NCI-H2227 (cell line): Measurements from ENCODE around the gene ANKRD11.
"Not testable (repeated sequence)": the region's sequence is repeated elsewhere in the genome, so short reads cannot be mapped to it uniquely, and the experiment has no call there.

Experiments
- DNase-seq: peaks from one replicate; lab custom pipeline; 2025; ENCODE audit not compliant: unreplicated experiment; lab: John Stamatoyannopoulos, UW

The ANKRD11 gene

DNA sequence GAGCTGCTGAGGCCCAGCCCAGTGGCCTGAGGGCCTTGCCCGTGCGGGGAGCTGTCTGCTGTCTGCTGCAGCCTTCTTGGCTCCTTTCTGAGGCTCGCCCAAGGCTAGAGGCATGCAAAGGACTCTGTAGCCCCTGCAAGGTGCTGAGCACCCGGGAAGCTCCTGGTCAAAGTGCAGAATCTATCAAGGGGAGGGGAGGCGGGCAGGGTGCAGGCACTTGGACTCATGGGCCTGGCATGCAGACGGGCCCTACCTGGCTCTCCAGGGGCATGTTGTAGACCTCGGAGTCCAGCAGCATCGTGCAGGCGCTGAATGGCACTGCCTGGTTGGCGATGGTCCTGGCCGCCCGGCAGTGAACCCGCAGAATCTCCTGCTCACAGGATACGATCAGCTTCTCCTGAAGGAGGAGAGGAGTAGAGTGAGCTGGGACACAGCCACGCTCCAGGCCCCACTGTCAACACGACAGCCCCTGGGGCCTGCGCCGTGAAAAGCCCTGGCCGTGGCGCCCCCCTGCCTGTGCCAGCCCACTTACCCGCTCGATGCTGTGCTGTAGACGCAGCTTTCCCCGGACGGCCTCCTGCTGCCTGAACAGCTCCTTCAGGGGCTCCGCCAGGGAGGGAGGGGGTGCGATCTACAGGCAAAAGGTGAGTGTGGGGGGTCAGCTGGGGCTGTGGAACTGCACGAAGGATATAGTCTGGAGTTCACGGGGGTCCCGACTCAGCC lies 215.6 kb downstream of the ANKRD11 start:
- DNase-seq, result no peak

DNA sequence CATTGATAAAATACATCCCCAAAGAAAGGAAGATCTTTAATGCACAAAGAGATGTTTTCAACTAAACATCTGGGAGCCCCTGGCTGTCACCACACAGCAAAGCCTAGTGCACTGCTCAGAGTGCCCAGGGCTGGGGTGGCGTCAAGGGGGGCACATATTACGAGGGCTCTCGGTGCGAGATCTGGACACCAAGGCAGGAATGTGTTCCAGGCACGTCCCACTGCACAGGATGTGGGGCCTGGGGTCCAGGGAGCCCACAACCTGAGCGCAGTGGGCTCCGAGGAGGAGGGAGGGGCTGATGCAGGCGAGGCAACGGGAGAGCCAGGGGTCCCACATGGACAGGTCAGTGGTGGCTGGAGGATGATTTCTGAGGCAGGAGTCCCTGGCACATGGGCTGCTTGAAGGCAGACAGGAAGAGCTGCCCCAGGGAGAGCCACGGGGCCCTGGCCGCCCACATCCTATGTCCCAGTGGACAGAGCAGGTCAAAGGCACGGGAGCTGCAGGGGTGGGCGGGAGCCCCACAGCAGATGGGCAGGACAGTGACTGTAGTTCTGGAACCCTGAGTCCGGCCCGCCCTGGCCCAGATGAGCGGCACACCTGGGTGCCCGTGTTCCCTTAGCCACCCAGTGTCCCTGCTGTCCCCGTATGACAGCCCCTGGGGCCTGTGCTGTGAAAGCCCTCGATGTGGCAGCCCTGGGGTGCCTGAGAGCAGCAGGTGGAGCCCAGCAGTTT lies 216.5 kb downstream of the ANKRD11 start:
- no peak for DNase-seq

DNA sequence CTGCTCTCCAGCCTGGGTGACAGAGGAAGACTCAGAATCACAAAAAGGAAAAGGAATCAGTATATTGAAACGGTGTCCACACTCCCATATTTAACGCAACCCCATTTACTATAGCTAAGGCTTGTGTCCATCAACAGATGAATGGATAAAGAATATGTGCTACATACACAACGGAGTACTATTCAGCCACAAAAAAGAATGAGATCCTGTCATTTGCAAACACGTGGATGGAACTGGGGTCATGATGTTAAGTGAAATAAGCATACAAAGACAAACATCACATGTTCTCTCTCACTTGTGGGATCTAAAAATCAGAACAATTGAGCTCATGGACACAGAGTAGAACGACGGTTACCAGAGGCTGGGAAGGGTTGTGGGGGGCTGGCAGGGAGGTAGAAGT lies 217.7 kb downstream of the ANKRD11 start:
- no peak for DNase-seq

DNA sequence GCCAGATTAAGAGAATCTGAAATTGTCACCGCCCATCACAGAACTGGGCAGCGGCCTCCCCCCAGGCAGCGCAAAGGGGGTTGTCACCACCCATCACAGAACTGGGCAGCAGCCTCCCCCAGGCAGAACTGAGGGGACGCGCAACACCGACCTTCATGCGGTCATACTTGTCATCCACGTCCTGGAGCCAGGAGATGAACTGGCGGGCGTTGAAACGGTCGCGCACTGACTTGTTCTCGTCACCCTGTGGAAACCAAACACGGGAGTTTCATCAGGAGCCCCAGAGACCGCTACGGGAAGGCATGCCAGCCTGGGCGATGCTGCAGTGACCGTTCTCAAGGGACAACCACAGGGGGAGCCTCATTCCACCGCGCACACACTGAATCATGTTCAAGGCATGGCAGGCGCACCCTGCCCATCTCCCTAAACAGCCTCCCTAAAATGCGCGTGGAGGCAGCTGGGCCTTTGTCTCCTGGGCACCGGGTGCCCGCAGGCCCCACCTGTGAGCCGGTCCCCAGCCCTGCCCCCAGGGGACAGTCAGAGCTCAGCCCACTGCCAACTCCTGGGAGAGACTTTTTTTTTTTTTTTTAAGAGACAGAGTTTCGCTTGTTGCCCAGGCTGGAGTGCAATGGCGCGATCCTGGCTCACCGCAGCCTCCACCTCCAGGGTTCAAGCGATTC lies 219.6 kb downstream of the ANKRD11 start:
- no peak for DNase-seq

DNA sequence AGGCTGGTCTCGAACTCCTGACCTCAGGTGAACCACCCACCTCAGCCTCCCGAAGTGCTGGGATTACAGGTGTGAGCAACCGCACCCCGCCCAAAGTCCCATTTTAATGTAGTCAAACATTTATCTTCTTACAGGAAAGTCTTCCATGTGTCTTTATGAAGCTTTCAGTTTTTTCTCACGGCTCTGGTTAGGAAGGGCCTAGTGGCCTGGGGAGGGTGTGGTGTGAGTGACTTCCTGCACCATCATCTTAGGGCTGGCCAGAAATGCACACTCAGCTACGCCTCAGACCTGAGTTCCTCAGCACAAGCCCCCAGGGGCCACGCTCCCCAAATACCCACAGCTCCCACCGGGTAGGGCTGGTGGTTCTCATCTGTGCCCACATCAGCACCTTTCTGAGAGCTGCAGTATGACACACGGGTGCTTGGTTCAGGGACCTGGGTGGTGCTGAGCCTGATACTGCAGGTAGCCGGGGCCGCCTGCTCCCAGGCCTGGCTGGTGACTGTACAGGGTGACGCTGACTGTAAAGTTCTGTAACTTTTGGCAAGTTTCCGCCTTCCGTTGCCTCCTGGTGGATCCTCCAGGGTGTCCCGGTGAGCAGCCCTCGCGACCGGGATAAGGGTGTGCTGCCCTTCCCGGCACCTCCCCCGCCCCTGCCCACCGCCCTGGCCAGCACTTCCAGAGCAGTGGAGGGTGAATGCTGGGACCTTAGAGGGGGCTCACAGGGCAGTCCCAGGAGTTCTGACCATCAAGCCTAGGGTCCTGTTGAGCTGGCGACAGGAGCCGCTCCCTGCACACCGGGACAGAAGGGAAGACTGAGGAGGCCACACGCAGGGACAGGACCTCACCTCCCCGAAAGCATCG lies 220.3 kb downstream of the ANKRD11 start:
- no peak for DNase-seq

DNA sequence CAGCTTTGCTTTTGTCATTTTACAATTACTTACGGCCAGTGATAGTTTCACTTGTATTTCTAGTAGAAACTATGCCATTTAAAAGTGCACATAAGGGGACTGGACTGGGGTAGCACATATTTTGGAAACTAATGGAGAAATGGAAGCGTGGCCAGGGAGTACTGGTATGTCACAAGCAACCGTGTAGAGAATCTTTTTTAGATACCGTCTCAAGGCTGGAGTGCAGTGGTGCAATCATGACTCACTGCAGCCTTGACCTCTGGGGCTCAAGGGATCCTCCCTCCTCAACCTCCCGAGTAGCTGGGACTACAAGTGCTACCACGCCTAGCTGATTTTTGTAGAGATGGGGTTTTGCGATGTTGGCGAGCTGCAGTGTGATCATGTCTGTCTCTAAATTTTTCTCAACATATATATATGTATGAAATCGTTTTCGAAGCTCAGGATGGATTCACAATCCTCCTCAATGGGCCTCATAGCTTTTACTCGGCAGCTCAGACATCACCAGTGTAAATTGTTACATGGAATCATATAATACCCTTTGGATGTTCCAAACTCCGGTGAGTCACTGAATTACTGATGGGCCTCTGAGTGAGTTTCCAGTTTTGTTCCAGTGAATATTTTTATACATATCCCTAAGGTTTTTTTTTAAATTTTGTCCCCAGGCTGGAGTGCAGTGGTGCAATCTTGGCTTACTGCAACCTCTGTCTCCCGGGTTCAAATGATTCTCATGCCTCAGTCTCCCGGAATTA lies 221.2 kb downstream of the ANKRD11 start:
- no peak for DNase-seq

DNA sequence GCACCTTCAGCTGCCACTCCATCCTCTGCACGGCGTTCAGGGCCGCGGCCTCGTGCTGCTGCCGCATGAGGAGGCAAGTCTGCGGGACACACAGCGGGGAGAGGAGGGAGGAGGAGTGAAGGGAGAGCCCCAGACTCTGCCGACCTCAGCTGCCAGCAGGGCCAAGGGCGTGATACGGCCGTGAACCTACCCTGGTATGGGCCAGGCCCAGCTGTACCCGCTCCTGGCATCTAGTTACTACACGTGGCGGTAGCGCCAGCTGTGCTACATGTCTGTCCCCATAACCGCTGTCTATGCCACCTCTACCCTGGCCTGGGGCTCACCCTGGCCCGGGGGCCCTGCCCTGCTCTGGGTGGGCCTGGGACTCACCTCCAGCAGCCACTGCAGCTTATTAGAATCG lies 221.8 kb downstream of the ANKRD11 start:
- DNase-seq, result no peak

DNA sequence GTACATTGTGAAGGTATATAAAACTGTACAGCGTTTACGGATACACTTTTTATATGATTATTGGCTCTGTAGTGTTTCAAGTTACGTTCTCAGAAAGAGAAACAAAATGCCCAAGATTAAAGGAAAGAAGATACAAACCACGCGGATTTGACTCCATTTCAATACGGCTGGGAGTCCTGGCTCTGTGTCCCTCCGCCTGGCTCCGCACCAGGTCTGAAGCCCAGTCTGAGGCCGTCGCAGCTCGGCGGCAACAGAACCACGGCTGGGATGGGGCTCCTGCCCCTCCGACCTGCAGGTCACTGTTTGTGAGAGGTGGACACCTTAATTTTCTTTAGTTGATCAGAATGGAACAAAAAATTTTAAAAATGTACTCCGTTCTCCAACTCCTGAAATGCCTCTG lies 222.6 kb downstream of the ANKRD11 start:
- not testable (repeated sequence) for DNase-seq

DNA sequence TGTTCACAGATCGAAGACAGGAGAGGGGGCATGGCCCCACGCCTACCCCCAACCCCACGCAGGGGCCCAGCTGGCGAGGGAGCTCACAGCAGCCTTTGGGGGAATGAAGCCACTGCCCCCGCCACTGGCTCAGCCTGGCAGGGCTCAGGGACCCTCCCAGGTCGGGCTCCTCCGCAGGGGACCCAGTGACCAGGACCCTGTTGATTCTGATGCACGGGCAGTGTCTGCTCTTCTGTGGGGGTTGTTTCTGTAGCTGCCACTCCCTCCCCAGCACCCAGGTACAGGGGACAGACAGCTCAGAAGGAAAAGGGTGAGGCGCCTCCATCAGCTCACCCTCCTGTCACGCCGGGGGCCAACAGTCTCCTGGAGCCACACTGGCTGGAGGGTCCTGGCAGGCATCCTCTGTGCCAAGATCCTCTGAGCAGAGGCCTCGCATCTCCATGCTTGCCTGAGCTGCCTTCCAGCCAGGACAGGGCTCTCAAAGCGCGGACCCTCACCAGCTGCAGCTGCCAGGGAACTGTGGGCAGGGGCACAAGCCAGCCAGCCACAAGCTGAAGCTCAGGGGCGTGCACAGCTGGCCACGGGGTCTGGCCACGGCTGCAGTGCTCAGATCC lies 223.7 kb downstream of the ANKRD11 start:
- no peak for DNase-seq

DNA sequence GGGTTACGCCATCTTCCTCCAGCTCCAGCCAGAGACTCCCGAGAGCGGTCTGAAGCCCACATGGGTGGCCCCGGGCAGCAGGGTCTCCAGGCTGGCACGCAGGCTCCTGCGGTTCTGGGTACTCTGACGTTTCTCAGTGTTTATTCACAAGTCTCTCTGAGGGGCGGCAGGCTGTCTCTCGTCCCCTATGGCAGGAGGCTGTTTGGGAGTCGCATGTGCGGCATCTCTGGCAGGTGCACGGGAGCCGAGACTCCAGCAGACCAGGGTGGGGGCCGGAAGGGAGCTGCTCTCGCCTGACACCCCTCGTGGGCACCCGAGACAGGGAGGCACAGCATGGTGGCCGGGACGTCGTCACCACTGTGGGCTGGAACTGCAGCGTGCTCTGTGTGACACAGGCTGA lies 224.7 kb downstream of the ANKRD11 start:
- DNase-seq, result no peak

DNA sequence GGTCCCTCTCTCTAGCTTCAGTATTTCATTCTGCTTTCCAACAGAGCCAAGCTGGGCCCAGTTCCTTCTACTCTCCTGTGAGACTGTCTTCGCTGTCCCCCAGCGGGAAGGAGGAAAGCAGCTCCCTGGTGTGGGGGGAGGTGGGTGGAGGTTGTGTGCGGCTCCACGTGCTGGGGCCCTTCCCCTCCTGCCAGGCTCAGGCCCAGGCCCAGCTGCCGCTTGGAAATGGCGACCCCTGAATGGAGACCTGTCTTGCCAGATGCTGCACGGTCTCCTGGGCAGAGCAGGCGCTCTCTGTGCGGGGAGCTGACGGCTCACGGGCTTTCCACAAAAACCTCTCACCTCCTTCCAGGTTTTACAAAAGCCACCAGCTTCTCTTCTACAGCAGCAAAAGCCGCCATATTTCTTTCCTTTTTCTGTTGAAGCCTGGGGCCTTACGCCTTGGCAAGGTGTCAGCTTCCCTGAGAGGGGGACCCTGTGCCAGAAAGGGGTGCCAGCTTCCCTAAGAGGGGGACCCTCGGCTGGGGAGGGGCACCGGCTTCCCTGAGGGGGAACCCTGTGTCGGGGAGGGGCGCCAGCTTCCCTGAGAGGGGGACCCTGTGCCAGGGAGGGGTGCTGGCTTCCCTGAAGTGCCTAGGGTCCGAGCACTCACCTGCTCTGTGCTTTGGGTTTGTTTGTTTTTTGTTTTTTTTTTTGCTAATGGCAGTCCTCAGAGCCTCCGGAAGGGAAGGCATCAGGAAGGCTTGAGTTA lies 225.4 kb downstream of the ANKRD11 start:
- DNase-seq, result no peak

DNA sequence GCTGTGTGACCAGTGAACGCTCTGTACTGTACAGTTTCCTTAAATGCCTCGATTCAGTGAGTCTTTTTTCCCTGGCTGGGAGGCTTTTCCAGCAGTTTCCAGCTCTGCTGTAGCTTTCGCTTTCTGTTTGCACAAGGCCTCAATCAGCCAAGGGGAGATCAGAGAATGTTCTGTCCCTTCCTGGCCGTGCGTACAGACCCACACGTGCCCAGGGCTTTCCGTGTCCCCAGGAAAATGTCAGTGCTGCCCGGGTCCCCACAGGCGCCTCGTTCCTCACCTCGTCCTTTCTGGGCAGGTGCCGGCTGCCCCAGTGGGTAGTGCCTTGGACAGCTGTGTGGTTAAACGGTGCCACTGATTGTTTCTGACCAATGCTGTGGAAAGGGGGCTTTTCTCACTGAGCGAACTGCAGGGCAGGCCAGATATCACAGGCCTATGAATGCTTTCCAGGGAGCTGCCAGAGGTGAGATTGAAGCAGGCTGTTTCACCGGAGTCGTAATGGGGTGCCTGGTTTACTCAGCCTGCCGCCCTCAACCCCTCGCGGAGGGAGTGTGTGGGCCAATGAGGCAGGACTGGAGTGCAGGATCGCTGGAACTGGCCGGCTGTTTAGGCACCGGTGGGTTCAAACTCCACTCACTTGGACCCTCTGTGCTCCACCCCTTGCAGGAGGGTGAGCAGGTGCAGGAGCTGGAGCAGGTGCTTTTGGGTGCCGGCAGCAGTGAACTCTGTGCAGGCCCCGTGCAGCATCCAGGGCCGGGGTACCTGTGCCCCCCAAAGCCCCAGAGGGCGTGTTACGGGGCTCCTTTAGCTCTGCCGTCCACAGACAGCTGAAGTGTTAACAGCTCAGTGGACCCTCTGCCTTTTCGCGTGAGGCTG lies 228.4 kb downstream of the ANKRD11 start:
- no peak for DNase-seq

DNA sequence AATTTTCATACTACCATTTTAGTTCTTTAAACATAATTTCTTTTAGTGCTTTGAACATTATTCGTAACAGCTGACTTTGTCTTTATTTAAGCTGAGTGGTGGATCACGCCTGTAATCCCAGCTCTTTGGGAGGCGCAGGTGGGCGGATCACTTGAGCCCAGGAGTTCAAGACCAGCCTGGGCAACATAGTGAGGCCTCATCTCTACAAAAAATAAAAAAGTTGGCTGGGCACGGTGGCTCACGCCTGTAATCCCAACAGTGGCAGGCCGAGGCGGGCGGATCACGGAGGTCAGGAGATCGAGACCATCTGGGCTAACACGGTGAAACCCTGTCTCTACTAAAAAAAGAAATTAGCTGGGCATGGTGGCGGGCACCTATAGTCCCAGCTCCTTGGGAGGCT lies 230.5 kb downstream of the ANKRD11 start:
- DNase-seq, result not testable (repeated sequence)

DNA sequence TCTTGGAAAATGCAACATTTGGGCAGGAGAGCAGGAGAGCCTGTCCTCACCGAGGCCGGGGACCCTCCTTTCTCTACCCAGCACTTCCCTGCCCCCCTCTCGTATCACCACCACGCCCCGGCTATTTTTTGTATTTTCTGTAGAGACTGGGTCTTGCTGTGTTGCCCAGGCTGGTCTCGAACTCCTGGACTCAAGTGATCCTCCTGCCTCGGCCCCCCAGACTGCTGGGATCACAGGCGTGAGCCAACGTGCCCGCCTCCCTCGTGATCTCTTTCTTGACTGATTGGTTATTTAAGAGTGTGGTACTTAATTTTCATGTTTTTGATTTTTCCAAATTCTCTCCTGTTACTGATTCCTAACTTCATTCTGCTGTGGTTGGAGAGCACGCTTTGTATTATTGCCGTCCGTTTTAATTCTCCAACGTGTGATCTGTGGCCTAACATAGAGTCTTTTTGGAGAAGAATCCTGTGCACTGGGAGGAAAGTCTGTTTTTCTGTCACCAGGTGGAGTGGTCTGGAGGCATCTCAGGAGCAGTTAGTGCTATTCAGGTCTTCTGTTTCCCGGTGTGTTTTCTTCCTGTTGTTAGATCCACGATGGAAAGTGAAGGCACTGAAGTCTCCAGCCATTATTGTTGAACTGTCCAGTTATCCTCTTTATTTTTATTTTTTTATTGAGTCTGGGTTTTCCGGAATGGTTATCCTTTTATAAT lies 232.4 kb downstream of the ANKRD11 start:
- DNase-seq, result no peak

DNA sequence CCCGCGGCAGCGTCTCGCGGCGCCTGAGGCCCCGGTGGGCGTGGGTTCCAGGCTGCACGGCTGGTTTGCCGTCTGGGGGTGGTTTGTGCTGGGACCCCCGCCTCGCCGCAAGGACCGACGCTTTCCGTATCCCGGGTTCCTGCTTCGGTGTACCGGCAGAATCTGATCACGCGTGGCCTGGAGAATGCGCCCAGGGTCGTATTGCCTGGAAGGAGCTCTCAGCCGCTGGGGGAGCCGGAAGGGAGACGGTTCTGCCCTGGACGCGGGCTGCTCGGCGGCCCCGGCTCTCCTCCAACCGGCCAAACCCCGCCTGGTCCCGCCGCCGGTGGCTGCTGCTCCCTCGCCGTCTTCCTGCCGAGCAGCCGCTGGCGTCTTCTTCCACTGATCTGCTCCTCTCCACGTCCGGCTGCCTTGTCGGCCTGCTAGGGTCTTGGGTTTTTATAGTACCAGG lies 233.1 kb downstream of the ANKRD11 start:
- no peak for DNase-seq

DNA sequence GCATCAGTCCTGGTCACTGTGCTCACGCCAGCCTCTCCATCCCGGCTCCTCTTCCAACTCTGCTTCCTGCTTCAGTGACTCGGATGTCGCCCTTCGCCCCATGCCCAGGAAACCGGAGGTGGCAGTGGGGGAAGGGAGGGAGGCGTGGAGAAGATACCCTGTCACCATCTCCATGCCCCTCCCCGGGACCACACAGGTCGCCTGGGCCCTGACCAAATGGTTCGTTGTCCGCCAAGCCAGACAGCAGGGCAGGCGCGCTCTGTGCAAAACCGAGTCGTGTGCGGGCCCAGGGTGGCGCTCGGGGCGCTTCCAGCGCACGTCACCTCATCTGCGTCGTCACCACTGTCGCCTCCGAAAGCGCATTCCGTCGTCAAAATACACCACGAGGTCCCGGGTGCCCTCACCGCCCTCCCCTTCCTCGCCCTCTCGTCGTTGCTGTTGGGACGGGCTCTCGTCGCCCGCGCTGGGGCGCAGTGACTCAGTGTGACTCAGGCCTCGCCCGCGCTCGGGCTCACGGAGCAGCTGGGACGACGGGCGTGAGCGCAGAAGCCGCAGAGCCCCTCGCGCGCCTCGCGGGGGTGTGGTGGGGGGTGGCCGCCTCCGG lies 233.6 kb downstream of the ANKRD11 start:
- DNase-seq, result no peak

DNA sequence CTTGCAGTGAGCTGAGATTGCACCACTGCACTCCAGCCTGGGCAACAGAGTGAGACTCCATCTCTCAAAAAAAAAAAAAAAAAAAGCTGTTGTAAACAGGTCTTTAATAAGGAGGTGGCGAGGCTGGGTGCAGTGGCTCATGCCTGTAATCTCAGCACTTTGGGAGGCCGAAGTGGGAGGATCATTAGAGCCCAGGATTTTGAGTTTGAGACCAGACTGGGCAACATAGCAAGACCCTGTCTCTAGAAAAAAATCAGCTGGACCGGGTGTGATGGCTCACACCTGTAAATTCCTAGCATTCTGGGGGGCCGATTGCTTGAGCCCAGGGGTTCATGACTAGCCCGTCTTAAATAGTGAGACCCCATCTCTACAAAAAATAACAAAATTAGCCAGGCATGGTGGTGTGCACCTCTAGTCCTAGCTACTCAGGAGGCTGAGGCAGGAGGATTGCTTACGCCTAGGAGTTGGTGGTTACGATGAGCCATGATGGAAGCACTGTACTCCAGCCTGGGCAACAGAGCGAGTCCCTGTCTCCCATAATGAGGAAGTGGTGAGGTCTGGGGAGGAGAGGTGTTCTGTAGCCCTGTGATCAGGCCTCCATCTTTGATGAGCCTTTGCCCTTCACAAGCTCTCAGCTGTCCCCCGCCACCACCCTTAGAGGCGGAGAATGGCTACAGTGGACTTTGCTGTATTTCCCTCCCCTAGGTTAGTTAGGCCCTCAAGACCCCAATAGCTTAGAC lies 236.6 kb downstream of the ANKRD11 start:
- no peak for DNase-seq
